Muscle of arm (tissue), 14 donors: Measurements from ENCODE around the gene TGM2. TPM values are rescaled to one million over a fixed set of nuclear protein-coding genes. Genes with fewer than 3 reads are reported as not detected.

Experiments used
- DNase-seq: peaks from one replicate; pipeline ENCODE4 v3.0.0-alpha.2; 2013
- long read RNA-seq, 11 donors: transcript quantifications; one replicate each; lab custom pipeline, GENCODE V29; 2026
- polyA plus RNA-seq, 12 donors: library from polyadenylated mRNA; unstranded; fragments of 120-200 nt; gene quantifications; one replicate each; pipeline ENCODE4 v1.2.1, GENCODE V29; 2013; ENCODE audit not compliant: insufficient read length in 12 of 12

Gene TGM2
- polyA plus RNA-seq, result 10 to 100 TPM in 10 of 12 donors, 1 to 10 TPM in 1, not detected in 1; 9.5 to 71.6 (median 12.8) TPM
- long read RNA-seq, donor 1, full-length matches to known transcripts, result 13 of 77 reads
- long read RNA-seq, donor 1, partial matches to known transcripts, result 64 of 77 reads
- long read RNA-seq, donor 1, other reads (novel, unspliced or antisense), result 0 of 77 reads
- long read RNA-seq, donor 2, full-length matches to known transcripts, result 1 of 1 reads
- long read RNA-seq, donor 2, partial matches to known transcripts, result 0 of 1 reads
- long read RNA-seq, donor 2, other reads (novel, unspliced or antisense), result 0 of 1 reads
- long read RNA-seq, donor 3, partial matches to known transcripts, result 0 of 1 reads
- long read RNA-seq, donor 3, other reads (novel, unspliced or antisense), result 0 of 1 reads
- long read RNA-seq, donor 4, full-length matches to known transcripts, result 1 of 1 reads
- long read RNA-seq, donor 4, partial matches to known transcripts, result 0 of 1 reads
- long read RNA-seq, donor 4, other reads (novel, unspliced or antisense), result 0 of 1 reads
- long read RNA-seq, donor 5, full-length matches to known transcripts, result 4 of 4 reads
- long read RNA-seq, donor 5, partial matches to known transcripts, result 0 of 4 reads
- long read RNA-seq, donor 5, other reads (novel, unspliced or antisense), result 0 of 4 reads
- long read RNA-seq, donor 6, result 0 reads
- long read RNA-seq, donor 7, full-length matches to known transcripts, result 1 of 1 reads
- long read RNA-seq, donor 7, partial matches to known transcripts, result 0 of 1 reads
- long read RNA-seq, donor 7, other reads (novel, unspliced or antisense), result 0 of 1 reads
- long read RNA-seq, donor 8, full-length matches to known transcripts, result 1 of 6 reads
- long read RNA-seq, donor 8, partial matches to known transcripts, result 5 of 6 reads
- long read RNA-seq, donor 8, other reads (novel, unspliced or antisense), result 0 of 6 reads
- long read RNA-seq, donor 9, result 0 reads
- long read RNA-seq, donor 10, partial matches to known transcripts, result 0 of 2 reads
- long read RNA-seq, donor 10, other reads (novel, unspliced or antisense), result 0 of 2 reads
- long read RNA-seq, donor 11, result 0 reads

GRCh38 chr20:38165089-38165965, at the start of gene TGM2:
Gene TGM2 (minus strand): TSS chr20:38165270. CDS start chr20:38165198, 72 bp downstream.
- no peak for DNase-seq

GRCh38 chr20:38214256-38215193, 49.5 kb upstream of the TGM2 start:
- no peak for DNase-seq

GRCh38 chr20:38213607-38213940, 48.5 kb upstream of the TGM2 start:
- no peak for DNase-seq

- DNase-seq, result no peak
These were observed 47.9 kb upstream of the TGM2 start for GRCh38 chr20:38212806-38213606.

- DNase-seq, result no peak
These were observed 46.4 kb upstream of the TGM2 start for GRCh38 chr20:38211200-38212097.

- DNase-seq, result no peak
These were observed 45.7 kb upstream of the TGM2 start for GRCh38 chr20:38210741-38211140.

- no peak for DNase-seq
These were observed 44.8 kb upstream of the TGM2 start for GRCh38 chr20:38209736-38210405.

- DNase-seq, result no peak
These were observed 44.1 kb upstream of the TGM2 start for GRCh38 chr20:38209054-38209675.

- no peak for DNase-seq
These were observed 43.5 kb upstream of the TGM2 start for GRCh38 chr20:38208523-38208922.

GRCh38 chr20:38208088-38208487, 43.0 kb upstream of the TGM2 start:
- no peak for DNase-seq

GRCh38 chr20:38207621-38208020, 42.6 kb upstream of the TGM2 start:
- no peak for DNase-seq

- no peak for DNase-seq
These were observed 39.9 kb upstream of the TGM2 start for GRCh38 chr20:38205001-38205400.

- no peak for DNase-seq
These were observed 38.9 kb upstream of the TGM2 start for GRCh38 chr20:38203981-38204357.

GRCh38 chr20:38203337-38203980, 38.4 kb upstream of the TGM2 start:
- DNase-seq, result no peak

GRCh38 chr20:38202982-38203293, 37.9 kb upstream of the TGM2 start:
- no peak for DNase-seq

- DNase-seq, result no peak
These were observed 37.3 kb upstream of the TGM2 start for GRCh38 chr20:38202153-38202981.
